GM21423 (cell line): ENCODE data around the gene FZR1.
"Not testable (repeated sequence)": the region's sequence is repeated elsewhere in the genome, so short reads cannot be mapped to it uniquely, and the experiment has no call there.

Source experiments
- ATAC-seq: cut with Tn5 transposase; IDR thresholded peaks from one replicate; pipeline ENCODE4 v1.9.1; 2021; ENCODE audit warnings: mild to moderate bottlenecking, moderate library complexity; ENCODE audit not compliant: unreplicated experiment

The FZR1 gene

GRCh38 chr19:3528080-3528479 lies 22.0 kb downstream of the FZR1 start:
- ATAC-seq = no peak

DNA sequence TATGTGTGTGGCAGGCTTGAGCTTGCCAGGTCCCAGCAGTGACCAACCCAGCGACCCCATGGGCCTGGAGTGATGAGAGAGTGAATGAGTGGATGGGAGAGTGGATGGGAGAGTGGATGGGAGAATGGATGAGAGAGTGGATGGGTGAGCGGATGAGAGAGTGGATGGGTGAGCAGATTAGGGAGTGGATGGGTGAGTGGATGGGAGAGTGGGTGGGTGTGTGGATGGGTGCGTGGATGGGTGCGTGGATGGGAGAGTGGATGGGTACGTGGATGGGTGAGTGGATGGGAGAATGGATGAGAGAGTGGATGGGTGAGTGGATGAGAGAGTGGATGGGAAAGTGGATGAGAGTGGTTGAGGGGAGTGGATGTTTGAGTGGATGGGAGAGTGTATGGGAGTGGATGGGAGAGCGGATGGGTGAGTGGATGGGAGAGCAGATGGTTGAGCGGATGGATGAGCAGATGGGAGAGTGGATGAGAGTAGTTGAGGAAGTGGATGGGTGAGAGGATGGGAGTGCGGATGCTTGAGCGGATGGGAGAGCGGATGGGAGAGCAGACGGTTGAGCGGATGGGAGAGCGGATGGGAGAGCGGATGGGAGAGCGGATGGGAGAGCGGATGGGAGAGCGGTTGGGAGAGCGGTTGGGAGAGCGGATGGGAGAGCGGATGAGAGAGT lies 22.6 kb downstream of the FZR1 start:
- no peak for ATAC-seq

DNA sequence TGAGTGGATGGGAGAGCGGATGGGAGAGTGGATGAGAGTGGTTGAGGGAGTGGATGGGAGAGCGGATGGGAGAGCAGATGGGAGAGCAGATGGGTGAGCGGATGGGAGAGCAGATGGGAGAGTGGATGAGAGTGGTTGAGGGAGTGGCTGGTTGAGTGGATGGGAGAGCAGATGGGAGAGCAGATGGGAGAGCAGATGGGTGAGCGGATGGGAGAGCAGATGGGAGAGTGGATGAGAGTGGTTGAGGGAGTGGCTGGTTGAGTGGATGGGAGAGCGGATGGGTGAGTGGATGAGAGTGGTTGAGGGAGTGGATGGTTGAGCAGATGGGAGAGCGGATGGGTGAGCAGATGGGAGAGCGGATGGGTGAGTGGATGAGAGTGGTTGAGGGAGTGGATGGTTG lies 23.2 kb downstream of the FZR1 start:
- not testable (repeated sequence) for ATAC-seq

GRCh38 chr19:3530389-3530788 lies 24.3 kb downstream of the FZR1 start:
- no peak for ATAC-seq

DNA sequence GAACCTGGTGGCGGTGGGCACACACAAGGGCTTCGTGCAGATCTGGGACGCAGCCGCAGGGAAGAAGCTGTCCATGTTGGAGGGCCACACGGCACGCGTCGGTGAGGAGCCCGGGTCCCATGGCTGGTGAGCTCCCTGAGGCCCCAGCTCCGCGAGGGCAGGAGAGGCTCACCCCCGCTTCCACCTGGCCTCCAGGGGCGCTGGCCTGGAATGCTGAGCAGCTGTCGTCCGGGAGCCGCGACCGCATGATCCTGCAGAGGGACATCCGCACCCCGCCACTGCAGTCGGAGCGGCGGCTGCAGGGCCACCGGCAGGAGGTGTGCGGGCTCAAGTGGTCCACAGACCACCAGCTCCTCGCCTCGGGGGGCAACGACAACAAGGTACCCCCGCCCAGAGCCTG lies 25.6 kb downstream of the FZR1 start:
- no peak for ATAC-seq

DNA sequence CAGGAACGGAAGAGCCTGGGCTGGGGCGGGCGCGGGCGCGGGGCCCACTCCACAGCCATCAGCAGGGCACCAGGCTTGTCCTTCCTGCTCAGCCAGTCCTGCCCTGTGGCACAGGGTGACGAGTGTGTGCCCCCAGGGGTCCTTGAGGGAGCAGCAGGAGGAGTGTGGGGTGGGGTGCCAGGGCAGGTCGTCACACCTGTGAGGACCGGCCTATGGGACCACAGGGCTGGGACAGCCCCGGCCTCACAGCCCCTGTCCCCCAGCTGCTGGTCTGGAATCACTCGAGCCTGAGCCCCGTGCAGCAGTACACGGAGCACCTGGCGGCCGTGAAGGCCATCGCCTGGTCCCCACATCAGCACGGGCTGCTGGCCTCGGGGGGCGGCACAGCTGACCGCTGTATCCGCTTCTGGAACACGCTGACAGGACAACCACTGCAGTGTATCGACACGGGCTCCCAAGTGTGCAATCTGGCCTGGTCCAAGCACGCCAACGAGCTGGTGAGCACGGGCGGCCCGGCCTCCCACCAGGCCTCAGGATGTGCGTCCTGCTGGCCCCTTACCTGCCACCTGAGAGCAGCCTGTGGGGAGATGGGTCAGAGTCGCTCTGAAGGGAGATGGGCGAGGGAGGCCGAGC lies 26.2 kb downstream of the FZR1 start:
- ATAC-seq = no peak

DNA sequence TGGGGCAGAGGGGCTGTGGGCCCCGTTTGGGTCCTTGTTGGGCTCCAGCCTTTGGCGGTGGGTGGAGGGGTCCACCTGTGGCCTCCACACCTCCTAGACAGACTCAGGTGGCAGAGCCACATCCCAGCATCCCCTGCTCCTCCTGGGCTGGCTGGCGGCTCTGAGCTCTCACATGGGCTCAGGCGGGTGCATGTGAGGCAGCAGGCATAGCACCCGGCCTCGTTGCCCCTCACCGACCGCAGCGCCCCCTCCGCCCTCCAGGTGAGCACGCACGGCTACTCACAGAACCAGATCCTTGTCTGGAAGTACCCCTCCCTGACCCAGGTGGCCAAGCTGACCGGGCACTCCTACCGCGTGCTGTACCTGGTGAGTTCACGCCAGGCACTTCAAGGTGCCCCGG lies 26.9 kb downstream of the FZR1 start:
- no peak for ATAC-seq

DNA sequence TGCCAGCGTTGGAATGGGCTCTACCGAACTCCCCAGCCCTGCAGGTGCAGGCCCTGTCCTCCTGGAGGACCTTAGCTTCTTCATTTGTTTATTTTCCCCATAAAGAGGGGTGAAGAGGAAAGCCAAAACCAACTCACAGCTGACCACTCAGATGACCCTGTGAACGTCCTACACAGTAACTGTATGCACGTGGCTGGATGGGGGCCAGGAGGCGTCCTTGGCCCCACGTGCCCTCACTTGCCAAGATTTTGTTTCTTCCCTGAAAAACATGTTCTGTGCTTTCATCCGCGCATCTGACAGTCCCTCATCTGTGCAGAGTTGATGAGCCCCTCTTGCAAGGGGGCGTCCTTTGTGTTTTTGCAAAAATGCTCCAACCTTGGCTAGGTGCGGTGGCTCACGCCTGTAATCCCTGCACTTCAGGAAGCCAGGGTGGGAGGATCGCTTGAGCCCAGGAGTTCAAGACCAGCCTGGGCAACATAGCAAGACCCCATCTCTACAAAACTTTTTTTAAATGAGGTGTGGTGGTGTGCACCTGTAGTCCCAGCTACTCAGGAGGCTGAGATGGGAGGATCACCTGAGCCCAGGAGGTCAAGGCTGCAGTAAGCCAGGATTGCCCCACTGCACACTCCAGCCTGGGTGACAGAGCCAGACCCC lies 27.6 kb downstream of the FZR1 start:
- no peak for ATAC-seq

GRCh38 chr19:3534375-3535234 lies 28.5 kb downstream of the FZR1 start:
- no peak for ATAC-seq

GRCh38 chr19:3535235-3535535 lies 29.1 kb downstream of the FZR1 start:
- ATAC-seq = no peak

GRCh38 chr19:3535563-3535965 lies 29.5 kb downstream of the FZR1 start:
- ATAC-seq = no peak

GRCh38 chr19:3535981-3536380 lies 29.9 kb downstream of the FZR1 start:
- ATAC-seq = no peak

GRCh38 chr19:3536429-3537100 lies 30.5 kb downstream of the FZR1 start:
- no peak for ATAC-seq

GRCh38 chr19:3537101-3537437 lies 31.0 kb downstream of the FZR1 start:
- no peak for ATAC-seq

DNA sequence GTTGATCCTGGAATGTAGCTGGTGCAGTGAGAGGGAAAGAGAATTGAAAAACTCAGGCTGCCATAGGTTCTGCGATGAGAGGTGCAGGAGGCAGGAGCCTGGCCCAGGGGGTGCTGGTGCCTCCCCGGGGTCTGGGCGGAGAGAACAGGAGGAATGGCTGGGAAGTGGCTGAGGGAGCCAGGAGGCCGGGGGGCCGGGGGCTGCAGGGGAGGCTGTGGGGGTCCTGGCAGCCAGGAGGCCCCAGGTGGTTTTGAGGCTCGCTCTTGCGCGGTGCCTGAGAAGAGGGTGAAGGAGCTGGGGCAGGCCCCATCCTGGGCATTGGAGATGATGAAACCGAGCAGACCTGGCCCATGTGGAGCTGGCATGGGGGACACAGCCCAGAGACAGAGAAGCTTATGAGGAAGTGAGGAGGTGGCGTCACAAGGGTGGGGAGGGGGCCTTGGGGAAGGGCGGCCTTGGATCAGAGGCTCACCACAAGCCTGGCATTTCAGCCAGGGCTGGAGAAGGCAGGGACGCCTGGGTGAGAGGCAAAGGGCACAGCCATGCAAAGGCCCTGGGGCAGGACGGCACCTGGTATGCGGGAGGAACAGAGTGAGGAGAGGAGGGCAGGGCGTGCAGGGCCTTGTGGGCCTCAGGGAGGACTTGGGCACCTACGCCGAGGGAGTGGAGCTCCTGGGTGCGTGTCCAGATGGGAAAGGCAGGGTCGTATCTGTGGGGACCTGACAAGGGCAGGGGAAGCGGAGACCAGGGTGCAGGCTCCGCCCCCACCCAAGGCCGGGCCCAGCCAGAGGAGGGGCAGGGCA lies 31.5 kb downstream of the FZR1 start:
- ATAC-seq = no peak

DNA sequence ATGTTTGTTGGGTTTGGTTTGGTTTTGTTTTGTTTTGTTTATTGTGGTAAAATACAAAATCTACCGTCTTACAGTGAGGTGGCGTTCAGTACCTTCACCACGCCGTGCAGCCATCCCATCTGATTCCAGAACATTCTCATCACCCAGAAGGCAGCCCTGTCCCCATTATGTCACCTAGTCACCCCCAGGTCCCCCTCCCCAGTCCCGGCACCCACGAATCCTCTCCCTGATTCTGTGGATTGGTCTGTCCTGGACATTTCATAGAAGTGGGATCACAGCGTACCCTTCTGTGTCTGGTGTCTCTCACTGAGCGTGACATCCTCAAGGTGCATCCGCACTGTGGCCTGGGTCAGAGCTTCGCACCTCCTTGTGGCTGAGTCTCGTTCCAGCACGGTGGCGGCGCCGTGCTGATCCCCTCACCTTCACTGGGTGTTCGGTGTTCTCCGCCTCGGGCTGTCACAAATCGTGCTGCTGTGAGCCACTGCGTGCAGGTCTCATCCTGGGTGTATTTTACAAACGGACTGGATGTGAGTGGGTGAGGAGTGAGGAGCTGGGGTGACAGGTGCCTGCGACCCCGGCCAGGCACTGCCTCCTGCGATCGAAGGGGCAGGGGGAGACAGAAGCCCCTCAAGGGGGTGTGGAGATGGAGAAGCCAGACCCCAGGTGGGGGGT lies 32.3 kb downstream of the FZR1 start:
- ATAC-seq = no peak

DNA sequence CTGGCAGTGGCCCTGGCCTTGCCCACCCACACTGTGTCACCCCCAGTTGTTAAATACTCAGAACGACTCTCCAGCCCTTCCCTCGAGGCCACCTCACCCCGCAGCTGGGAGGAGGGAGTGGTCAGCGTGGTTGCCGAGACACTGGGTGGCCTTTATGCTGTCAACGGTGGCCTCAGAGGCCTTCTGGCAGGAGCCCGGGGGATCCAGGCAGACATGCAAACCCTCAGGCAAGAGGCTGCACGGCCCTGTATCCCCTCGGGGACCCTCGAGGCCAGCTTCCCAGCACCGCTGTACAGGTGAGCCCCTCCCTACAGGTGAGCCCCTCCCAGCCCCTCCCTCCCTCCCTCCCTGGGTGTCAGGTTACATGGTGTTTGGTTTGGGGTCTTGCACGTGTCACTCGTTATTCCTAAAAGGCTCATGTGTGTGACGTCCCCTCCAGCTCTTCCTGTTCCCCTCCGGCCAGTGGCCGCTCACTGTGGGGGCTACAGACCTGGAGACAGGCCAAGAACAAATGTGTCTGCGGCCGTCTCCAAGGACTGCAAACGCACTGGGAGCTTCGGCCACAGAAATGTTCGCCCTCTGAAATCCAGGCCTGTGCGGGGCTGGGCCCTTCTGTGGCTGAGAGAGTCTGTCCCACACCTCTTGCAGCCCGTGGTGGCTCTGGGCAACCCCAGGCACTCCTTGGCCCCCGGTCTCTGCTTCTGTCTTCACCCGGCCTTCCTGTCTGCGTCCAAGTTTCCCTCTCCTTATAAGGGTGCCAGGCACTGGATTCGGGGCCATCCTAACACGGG lies 33.0 kb downstream of the FZR1 start, which contains the start of gene TEKTIP1:
TSS of gene TEKTIP1 (plus strand) at position 210 of the 791 bp plus-strand sequence. CDS start at position 214, 4 bp downstream.
- ATAC-seq = no peak

GRCh38 chr19:3539756-3540118 lies 33.6 kb downstream of the FZR1 start:
- no peak for ATAC-seq
